Spleen (tissue), 11 donors: ENCODE measurements around the gene DTNBP1. TPM values are rescaled to one million over a fixed set of nuclear protein-coding genes. Genes with fewer than 3 reads are reported as not detected.

Experiments used
- DNase-seq: peaks from one replicate; pipeline ENCODE4 v3.0.0-alpha.2; 2020
- H3K27ac ChIP-seq, 8 donors: fragments of 200-600 bp; sonication (generic) in 7 of 8; 1 replicate in 4 of 8; 2 replicates in 4 of 8; pipeline versions ENCODE4 v1.5.0 to v1.8.0; 2016 to 2021; ENCODE audit warnings: inconsistent platforms in 4 of 8, mild to moderate bottlenecking in 4 of 8, moderate library complexity in 1 of 8
- H3K27me3 ChIP-seq, 7 donors: fragments of 200-600 bp; sonication (generic) in 6 of 7; replicated peaks in 1 of 7; 1 replicate in 4 of 7; 2 replicates in 3 of 7; pipeline versions ENCODE4 v1.5.0 to v1.8.0; 2016 to 2021; ENCODE audit warnings: inconsistent platforms in 3 of 7, mild to moderate bottlenecking in 1 of 7
- H3K36me3 ChIP-seq, 6 donors: fragments of 200-600 bp; sonication (generic) in 5 of 6; 1 replicate in 4 of 6; 2 replicates in 2 of 6; pipeline versions ENCODE4 v1.5.0 to v1.8.0; 2016 to 2021; ENCODE audit warnings: inconsistent platforms in 2 of 6
- H3K4me1 ChIP-seq, 6 donors: fragments of 200-600 bp; sonication (generic) in 5 of 6; 1 replicate in 3 of 6; 2 replicates in 3 of 6; pipeline versions ENCODE4 v1.5.0 to v1.8.0; 2016 to 2021; ENCODE audit warnings: inconsistent platforms in 3 of 6
- H3K4me3 ChIP-seq, 8 donors: fragments of 200-600 bp; sonication (generic) in 7 of 8; 1 replicate in 4 of 8; 2 replicates in 4 of 8; pipeline versions ENCODE4 v1.5.0 to v1.8.0; 2016 to 2021; ENCODE audit warnings: inconsistent platforms in 4 of 8, mild to moderate bottlenecking in 4 of 8, moderate library complexity in 2 of 8
- H3K9me3 ChIP-seq, 8 donors: fragments of 200-600 bp; sonication (generic) in 7 of 8; 1 replicate in 4 of 8; 2 replicates in 4 of 8; pipeline versions ENCODE4 v1.5.0 to v1.8.0; 2016 to 2021; ENCODE audit warnings: inconsistent platforms in 4 of 8
- CTCF ChIP-seq, 11 experiments: fragments of 200-600 bp in 7 of 11; fragments of 450-650 bp in 4 of 11; sonication (generic) in 4 of 11; IDR thresholded peaks in 8 of 11; conservative IDR thresholded peaks in 3 of 11; 1 replicate in 7 of 11; 2 replicates in 4 of 11; pipeline versions ENCODE4 v1.4.0 to v1.8.0; 2016 to 2021; ENCODE audit warnings: antibody characterized with exemption in 11 of 11, inconsistent platforms in 4 of 11, mild to moderate bottlenecking in 1 of 11
- POLR2A ChIP-seq, 3 donors: fragments of 450-650 bp; IDR thresholded peaks; one replicate each; pipeline ENCODE4 v1.5.1; 2017; ENCODE audit warnings: antibody characterized with exemption in 3 of 3, mild to moderate bottlenecking in 1 of 3
- POLR2AphosphoS5 ChIP-seq, 3 donors: sonication (generic); formaldehyde crosslinking; IDR thresholded peaks; one replicate each; pipeline ENCODE4 v1.5.1; 2017; ENCODE audit warnings: antibody characterized with exemption in 3 of 3
- WGBS, 5 donors: extraction: QIAGEN DNeasy Blood & Tissue Kit in 3 of 5; methylation state at CpG; one replicate each; pipeline versions ENCODE4 v1.1.5 to v1.1.7; 2013 to 2018; 5-methylcytosine and 5-hydroxymethylcytosine counted together
- intact Hi-C: fragments of 100-400 bp; cut with DNase I; formaldehyde crosslinking; loops from one replicate; pipeline ENCODE4 v1.15.0; 2023; ENCODE audit warnings: low total_unique reads
- polyA plus RNA-seq, 3 donors: library from polyadenylated mRNA; stranded (reverse); fragments of 200-250 nt; gene quantifications; one replicate each; pipeline ENCODE4 v1.2.1, GENCODE V29; 2013
- total RNA-seq, 7 donors: library from RNA; depleted of rRNA in 3 of 7; stranded (reverse); fragments of >200 nt in 3 of 7; fragmentation: NEBNext Ultra II Directional in 4 of 7; extraction: Animal tissue kit (Norgen Biotek cat#: 25700) in 4 of 7; gene quantifications; one replicate each; pipeline versions ENCODE4 v1.1.0 to v1.2.1, GENCODE V29; 2016 to 2021
- donor health status: healthy with polysubstance abuse.
- donor health status: DM: no; HTN: no; CAD: no; lungs with moderate emphysema.
- donor health status: DM: no; HTN: no; CAD: no.
- donor health status: Bipolar disorder and iron deficiency.
- donor health status: healthy.
- donor health status: DM: no; HTN: no; CAD: no.
- donor health status: DM: yes; HTN: yes; CAD: no.

DTNBP1 gene
- total and polyA plus RNA-seq, 10 donors: 14.2 to 42.2 (median 32.3) TPM

- no peak for DNase-seq
- 90 to 95% (median 94%) methylated on average over 2 of the region's 2 CpGs for WGBS, 5 donors
- intact Hi-C loops: no loop called here
- no peak overlapping the region for H3K4me3 ChIP-seq
- H3K4me1 ChIP-seq: peaks cover 9 to 99% (median 51%) of the 10 kb centered on the region in 6 donors
- H3K36me3 ChIP-seq: peaks cover 0 to 16% (median 2%) of the 10 kb centered on the region in 6 donors
- no peak overlapping the region for H3K27ac ChIP-seq
- TF ChIP-seq POLR2A (IDR thresholded peaks at IDR 0.05): no peak
- TF ChIP-seq POLR2AphosphoS5 (IDR thresholded peaks at IDR 0.05): no peak
- TF ChIP-seq CTCF (IDR thresholded peaks at IDR 0.05 in 8 of 11, conservative IDR thresholded peaks at IDR 0.05 in 3 of 11): no peak
- H3K9me3 ChIP-seq: no peaks in the 10 kb centered on the region
- no peaks in the 10 kb centered on the region for H3K27me3 ChIP-seq
Observed at GRCh38 chr6:15657290-15657689, 5.5 kb downstream of the DTNBP1 start.

- WGBS, 5 donors: 73 to 81% (median 78%) methylated on average over 3 of the region's 3 CpGs
- no peaks in the 10 kb centered on the region for H3K27me3 ChIP-seq
- intact Hi-C loops: no loop called here
- peaks cover 0 to 89% (median 40%) of the 10 kb centered on the region in 6 donors for H3K4me1 ChIP-seq
- H3K4me3 ChIP-seq: no peak overlapping the region
- DNase-seq: no peak
- no peaks in the 10 kb centered on the region for H3K9me3 ChIP-seq
- no peak for TF ChIP-seq CTCF (IDR thresholded peaks at IDR 0.05 in 8 of 11, conservative IDR thresholded peaks at IDR 0.05 in 3 of 11)
- no peak for TF ChIP-seq POLR2A (IDR thresholded peaks at IDR 0.05)
- no peak for TF ChIP-seq POLR2AphosphoS5 (IDR thresholded peaks at IDR 0.05)
- peaks cover 0 to 21% (median 3%) of the 10 kb centered on the region in 6 donors for H3K36me3 ChIP-seq
- no peak overlapping the region for H3K27ac ChIP-seq
Observed at GRCh38 chr6:15656145-15656544, 6.7 kb downstream of the DTNBP1 start.

GRCh38 chr6:15654250-15654649, 8.6 kb downstream of the DTNBP1 start:
- no peak overlapping the region for H3K27ac ChIP-seq
- DNase-seq: no peak
- no peaks in the 10 kb centered on the region for H3K9me3 ChIP-seq
- TF ChIP-seq POLR2A (IDR thresholded peaks at IDR 0.05): no peak
- TF ChIP-seq POLR2AphosphoS5 (IDR thresholded peaks at IDR 0.05): no peak
- no peak for TF ChIP-seq CTCF (IDR thresholded peaks at IDR 0.05 in 8 of 11, conservative IDR thresholded peaks at IDR 0.05 in 3 of 11)
- peaks cover 0 to 33% (median 14%) of the 10 kb centered on the region in 6 donors for H3K36me3 ChIP-seq
- no peaks in the 10 kb centered on the region for H3K27me3 ChIP-seq
- WGBS, 5 donors: 82 to 94% (median 90%) methylated on average over 4 of the region's 4 CpGs
- intact Hi-C loops: no loop called here
- H3K4me3 ChIP-seq: no peak overlapping the region
- peaks cover 0 to 70% (median 34%) of the 10 kb centered on the region in 6 donors for H3K4me1 ChIP-seq

- H3K4me3 ChIP-seq: no peak overlapping the region
- TF ChIP-seq CTCF (IDR thresholded peaks at IDR 0.05 in 8 of 11, conservative IDR thresholded peaks at IDR 0.05 in 3 of 11) (no peak), POLR2AphosphoS5 (IDR thresholded peaks at IDR 0.05) (no peak), POLR2A (IDR thresholded peaks at IDR 0.05) (no peak)
- H3K36me3 ChIP-seq: peaks cover 0 to 40% (median 19%) of the 10 kb centered on the region in 6 donors
- intact Hi-C loops: no loop called here
- no peaks in the 10 kb centered on the region for H3K27me3 ChIP-seq
- peaks cover 0 to 63% (median 27%) of the 10 kb centered on the region in 6 donors for H3K4me1 ChIP-seq
- peaks cover 0 to 3% (median 0%) of the 10 kb centered on the region in 8 donors for H3K9me3 ChIP-seq
- no peak for DNase-seq
- no peak overlapping the region for H3K27ac ChIP-seq
Observed at GRCh38 chr6:15653581-15653980, 9.2 kb downstream of the DTNBP1 start.
